SH-SY5Y (cell line): ENCODE data around the gene VSTM2L.

Experiments
- GATA2 ChIP-seq: IDR thresholded peaks from 2 replicates; pipeline ENCODE4 v1.6.1; 2011; ENCODE audit warnings: mild to moderate bottlenecking, low read depth, low read length
- GATA3 ChIP-seq: IDR thresholded peaks from 2 replicates; pipeline ENCODE4 v1.6.1; 2011; ENCODE audit warnings: low read depth, mild to moderate bottlenecking, low read length, moderate library complexity

DNA sequence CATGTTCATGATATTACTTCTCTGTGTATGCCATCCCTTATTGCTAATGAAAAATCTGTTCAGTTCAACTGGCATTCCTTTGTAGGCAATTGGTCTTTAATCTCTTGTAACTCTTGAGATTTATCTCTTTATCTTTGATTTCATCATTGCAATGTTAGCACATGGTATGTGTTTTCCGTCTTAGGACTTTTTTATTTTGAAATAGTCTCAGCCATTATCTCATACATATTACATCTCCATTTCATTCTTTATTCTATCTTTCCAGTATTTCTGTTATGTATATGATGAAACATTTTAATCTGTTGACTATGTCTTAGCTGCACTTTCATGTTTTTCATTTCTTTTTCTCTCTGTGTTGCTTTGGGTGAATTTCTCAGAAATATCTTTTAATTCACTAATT, 58.1 kb downstream of the VSTM2L start:
- no peak for TF ChIP-seq GATA2
- TF ChIP-seq GATA3, result no peak
